Thyroid gland (tissue), 4 donors: Measurements from ENCODE around the gene ATP5MG.

Experiments used
- POLR2A ChIP-seq, 2 donors: fragments of 450-650 bp; IDR thresholded peaks; one replicate each; pipeline ENCODE4 v1.6.1; 2017; ENCODE audit warnings: antibody characterized with exemption in 2 of 2, mild to moderate bottlenecking in 2 of 2, moderate library complexity in 1 of 2
- TF ChIP-seq, protein P1 (sequence below), 6 experiments: fragments of 200-600 bp in 3 of 6; fragments of 450-650 bp in 3 of 6; sonication (generic) in 3 of 6; IDR thresholded peaks; one replicate each; pipeline ENCODE4 v1.5.1; 2016 to 2019; ENCODE audit warnings: antibody characterized with exemption in 6 of 6, mild to moderate bottlenecking in 2 of 6, inconsistent platforms in 1 of 6, moderate library complexity in 1 of 6

DNA sequence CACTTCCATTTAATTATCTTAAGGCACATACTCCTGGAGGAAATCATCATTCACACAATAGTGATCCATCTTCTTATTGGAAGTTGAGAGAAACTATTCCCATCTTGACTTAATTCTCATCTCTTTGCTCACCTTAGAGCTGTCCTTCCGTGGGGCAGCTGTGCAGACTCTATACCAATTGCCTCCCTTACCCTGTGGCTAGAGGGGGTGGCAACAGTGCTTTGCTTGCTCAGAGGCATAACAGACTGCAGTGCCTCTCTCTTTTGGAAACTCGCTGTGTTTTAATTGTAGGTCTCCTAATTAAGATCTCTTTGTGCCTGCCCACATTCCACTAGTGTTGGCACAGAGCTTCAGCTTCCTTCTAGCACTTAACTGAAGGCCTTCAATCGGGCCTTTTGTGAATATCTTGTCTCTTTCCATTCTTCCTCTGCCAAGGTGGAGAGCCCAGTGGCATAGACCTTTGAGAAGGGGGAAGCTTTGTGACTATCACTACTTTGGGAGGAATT is 40.4 kb downstream of the ATP5MG start:
- TF ChIP-seq, protein P1, sequence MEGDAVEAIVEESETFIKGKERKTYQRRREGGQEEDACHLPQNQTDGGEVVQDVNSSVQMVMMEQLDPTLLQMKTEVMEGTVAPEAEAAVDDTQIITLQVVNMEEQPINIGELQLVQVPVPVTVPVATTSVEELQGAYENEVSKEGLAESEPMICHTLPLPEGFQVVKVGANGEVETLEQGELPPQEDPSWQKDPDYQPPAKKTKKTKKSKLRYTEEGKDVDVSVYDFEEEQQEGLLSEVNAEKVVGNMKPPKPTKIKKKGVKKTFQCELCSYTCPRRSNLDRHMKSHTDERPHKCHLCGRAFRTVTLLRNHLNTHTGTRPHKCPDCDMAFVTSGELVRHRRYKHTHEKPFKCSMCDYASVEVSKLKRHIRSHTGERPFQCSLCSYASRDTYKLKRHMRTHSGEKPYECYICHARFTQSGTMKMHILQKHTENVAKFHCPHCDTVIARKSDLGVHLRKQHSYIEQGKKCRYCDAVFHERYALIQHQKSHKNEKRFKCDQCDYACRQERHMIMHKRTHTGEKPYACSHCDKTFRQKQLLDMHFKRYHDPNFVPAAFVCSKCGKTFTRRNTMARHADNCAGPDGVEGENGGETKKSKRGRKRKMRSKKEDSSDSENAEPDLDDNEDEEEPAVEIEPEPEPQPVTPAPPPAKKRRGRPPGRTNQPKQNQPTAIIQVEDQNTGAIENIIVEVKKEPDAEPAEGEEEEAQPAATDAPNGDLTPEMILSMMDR (IDR thresholded peaks at IDR 0.05), result no peak
- TF ChIP-seq POLR2A (IDR thresholded peaks at IDR 0.05), result no peak
